HL-60/S4 treated with retinoic acid at 250 ng/mL for 4 days and 3 days (cell line): ENCODE results near the gene ATP6V0D1.
"Not testable (repeated sequence)": the region's sequence is repeated elsewhere in the genome, so short reads cannot be mapped to it uniquely, and the experiment has no call there.

Experiments used
- in situ Hi-C: fragments of 300-500 bp; cut with MboI; formaldehyde crosslinking; loops from 2 replicates; pipeline ENCODE4 v1.7.0; 2022; ENCODE audit warnings: low sequenced_read_pairs

Gene ATP6V0D1

DNA sequence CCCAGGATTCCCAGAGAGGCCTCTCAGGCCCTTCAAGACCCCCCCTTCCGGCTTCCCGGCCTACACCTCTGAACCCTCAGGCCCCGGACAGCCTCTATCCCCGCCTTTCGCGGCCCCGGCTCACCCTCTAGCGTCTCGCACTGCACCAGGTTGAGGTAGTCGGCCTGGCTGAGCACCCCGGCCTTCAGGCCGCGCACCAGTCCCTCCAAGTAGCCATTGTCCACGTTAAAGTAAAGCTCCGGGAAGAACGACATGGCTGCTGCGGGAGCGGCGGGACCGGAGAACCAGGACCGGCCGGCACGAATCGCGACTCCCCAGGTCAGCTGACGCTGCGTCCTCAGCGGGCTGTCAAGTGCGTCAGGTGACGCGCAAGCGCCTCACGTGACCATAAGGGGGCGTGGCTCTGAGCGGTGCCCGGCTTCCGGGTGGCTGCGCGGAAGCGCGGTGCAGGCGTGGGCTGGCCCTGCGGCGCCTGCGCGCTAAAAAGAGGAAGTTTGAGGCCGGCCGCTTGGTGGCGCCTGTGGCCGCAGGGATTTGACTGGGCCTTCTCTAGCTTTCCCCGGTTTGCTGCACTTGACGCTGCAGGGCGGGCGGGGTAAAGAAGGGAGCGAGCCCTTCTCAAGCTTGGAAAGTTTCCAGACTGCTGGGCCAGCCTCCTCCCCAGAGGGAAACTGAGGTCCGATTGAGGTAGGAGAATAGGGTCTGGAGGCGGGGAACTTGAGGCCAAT lies at the start of gene ATP6V0D1:
TSS of gene ATP6V0D1 (minus strand) at position 325 of the 728 bp plus-strand sequence. CDS start at position 254, 71 bp downstream.
- in situ Hi-C loops = no loop called here

DNA sequence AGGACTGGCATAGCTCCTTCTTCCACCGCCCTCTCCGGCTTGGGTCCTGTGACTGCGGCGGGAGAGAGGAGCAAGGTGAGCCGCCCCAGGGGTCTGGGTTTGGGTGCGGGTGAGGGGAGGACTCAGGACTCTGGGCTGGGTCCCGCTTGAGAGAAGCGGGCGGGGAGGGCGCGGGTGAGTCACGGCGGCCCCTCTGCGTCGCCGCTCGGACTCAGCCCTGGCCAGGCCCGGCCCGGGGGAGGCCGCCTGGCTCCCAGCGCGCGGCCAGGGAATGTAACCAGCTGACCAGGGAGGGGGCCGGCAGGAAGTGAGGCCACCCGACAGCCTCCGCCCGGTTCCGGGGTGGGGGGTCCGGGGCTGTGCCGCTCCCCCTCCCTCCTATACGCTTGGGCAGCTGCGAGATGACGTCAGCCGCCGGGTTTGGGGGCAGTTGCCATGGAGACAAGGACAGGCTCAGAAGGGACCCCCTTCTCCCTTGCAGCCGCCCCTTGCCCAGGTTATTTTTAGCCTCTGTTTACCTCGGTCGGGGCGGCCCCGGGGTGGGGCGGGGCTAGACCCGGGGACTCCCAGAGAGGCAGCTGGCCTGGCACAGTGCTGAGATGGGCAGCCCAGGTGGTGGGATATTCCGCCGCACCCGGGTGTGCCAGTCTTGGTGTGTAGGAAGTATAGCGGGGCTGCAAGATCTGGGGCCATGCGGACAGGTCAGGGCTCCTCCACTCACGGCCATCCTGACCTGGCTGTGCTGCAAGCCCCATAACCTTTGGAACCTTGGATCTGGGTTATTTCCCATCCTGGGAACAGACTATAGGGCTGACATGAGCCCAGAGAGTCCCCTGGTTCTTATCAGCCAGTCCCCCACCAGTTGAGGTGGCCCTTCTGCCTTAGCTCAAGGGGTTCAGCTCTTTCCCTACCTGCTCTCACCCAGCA lies 49.3 kb upstream of the ATP6V0D1 start:
- in situ Hi-C loops = no loop called here

DNA sequence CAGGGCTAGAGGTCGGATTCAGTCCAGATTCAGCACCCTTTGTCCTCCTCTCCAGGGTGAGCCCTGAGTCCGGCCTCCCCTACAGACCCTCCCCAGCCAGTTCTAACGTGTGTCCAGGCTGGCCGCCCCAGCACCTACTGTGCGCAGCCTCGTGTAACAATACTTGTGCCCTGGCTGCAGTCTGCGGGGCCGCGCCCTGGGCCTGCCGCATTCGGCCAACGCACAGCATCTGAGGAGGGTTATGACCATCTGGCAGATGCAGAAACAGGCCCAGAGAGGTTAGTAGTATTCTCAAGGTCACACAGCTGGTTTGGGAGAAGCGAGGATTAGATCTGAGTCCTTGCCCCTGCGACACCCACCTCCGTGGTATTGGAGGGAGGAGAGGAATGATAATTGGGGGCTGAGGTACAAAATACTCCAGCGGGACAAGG lies 48.6 kb upstream of the ATP6V0D1 start:
- in situ Hi-C loops = no loop called here

DNA sequence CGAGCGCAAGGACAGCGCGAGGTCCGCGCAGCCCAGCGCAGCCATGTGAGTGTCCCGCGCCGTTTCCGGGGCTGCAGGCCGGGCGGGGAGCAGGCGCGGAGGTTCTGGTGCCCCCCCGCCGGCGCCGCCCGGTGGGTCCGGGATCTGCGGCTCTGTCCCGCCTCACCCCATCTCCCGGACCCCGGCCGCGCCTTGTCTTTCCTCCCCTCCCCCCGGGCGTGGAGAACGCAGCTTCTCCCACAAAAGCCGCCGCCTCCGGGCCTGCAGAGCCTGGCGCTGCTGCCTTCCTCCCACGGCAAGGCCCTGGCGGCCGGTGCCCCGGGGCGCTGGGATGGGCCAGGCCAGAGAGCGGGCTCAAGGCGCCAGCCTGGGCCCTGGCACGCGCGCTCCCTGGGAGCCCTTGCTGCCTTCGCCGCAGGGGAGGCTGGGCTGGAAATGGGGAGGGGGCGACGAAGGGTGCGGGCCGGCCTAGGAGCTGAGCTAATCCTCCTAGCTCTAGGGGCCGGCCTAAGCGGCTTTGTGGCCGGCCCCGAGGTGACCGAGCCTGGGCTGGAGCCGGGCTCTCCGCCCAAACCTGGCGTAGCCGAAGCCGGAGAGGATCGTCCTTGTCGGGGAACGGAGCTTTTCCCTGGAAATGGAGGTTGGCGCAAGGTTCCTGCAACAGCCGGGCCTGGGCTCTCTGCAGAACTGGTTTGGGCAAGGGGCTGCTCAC lies 48.1 kb upstream of the ATP6V0D1 start:
- in situ Hi-C loops = no loop called here

DNA sequence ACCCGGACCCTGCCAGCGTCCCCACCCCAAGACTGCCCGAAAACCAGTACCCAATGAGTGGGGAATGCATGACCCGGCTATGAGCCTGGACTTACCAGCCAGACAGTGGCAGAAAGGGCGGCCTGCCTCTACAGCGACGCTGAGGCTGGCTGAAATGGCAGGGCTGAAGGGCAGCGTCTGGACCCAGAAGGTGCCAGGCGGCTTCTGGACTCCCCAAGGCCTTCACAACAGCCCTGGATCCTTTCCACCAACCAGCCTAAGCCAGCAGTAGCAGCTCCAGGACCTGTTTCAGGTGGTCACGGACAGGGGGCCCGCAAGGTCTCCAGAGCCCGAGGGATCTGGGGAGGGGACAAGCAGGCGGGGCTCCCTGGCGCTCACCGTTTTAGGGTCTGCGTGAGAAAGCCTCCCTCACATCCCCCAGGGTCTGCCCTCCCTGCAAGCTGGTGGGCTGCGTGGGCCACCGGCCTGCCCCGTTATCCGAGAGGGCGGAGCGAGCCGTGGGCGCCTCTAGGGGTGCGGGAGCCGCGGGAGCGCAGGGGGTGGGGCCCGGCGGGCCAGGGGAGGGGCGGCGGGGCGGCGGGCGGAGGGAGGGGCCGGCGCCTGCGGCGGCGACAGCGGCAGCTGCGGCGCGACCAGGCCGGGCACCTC lies 47.4 kb upstream of the ATP6V0D1 start, which contains the start of gene RIPOR1:
TSS of gene RIPOR1 (plus strand) at position 608 of the 648 bp plus-strand sequence. CDS start 9,618 bp downstream, outside the sequence.
- in situ Hi-C loops = no loop called here

DNA sequence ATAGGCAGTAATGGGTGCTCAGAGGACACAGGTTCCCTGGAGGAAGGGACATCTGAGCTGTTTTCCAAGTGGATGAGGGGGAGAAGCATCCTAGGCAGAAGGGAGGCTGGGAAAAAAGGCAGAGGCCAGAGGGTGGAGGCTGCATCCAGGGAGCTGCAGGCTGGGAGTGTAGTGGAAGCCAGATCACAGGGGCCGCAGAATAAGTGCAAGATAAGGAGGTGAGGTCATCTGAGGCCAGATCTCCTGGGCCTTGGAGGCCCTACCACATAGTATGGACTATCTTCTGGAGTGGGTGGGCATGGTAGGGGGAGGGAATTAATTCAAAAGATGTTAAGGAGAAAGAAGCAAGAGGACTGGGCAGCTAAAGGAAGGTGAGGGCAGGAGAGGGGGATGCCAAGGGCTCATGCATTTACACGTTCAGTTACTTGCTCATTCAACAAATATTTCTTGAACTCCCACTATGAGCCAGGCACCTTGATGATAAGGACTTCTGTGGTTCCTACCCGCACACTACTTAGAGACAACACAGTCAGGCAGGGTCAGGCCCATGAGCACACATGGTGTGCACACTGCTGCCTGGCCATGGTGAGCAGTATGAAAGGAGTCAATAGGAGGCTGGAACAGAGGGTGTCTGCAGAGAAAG lies 45.3 kb upstream of the ATP6V0D1 start:
- in situ Hi-C loops = no loop called here

DNA sequence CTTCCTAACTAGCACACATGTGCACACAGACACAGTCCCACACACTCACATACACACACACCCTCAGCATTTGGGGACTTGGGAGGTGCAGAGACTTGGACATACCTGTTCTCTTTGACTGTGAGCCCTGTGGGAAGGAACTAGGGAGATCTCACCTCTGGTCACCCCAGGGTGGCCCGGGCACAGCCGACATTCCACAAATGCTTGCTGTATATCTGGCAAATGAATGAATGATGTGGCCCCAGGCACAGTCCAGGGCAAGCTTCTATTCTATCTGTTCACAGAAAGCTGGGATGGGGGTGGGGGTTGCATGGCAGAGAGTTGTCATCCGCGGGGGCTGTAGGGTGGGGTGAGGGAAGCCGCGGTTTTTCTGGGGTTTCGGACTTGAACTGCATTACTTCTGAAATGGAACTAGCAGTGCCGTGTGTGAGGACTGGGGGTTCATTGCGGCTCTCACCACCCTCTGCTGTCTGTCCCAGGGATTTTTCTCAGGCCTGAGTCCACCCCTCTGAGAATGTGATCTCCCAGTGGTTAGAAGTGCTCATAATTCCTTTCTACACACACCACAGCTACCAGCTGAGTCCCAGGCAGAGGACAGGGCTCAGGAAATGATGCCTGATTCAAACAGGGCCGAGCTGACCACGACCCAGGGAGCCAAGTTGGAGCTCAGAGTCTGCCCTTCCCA lies 44.4 kb upstream of the ATP6V0D1 start:
- in situ Hi-C loops = no loop called here

DNA sequence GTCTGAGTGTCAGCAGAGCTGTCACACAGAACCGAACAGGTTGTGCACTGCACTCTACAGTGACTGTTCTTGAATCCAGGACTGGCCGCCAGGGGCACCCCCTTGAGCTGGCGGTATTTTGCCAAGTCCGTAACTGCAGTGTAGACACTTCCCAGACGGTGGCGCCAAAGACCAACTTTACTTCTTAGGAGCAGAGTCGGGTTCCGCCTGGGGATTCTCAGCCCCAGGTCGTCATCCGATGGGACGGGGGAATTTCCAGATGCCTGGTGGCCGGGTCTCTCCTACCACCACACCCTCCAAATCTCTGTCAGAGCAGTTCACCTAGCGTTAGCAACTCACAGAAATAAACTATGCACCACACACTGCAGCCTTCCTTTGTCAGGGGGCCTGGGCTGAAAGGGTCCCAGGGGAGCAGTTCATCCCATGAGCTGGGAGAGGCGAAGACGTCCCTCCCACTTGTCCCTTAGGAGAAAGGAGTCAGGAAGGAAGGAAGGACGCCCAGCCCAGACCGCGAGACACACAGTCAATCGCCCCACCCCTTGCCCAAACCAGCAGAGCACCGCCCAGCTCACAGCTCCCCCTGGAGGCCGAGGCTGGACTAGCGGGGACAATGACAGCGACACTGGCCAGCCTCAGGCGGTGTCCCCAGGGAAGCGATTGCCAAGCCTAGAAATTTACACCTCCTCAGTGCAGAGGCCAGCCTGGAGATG lies 40.3 kb upstream of the ATP6V0D1 start:
- in situ Hi-C loops = no loop called here

DNA sequence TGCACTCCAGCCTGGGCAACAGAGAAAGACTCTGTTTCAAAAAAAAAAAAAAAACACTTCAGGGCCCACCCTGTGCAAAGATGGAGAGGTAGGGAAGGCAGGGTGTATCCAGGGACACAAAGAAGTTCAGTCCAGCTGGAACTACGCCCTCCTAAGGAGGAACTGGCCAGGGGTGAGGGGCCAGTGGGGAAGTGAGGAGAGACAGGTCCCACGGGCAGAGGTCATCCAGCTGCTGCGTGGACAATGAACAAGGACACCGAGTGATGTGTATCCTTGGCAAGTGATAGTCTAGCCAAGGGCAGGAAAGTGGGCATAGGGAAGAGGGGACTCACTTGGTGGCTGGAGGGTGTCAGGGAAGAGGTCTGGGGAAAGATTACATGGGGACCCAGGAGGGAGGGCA lies 38.3 kb upstream of the ATP6V0D1 start:
- in situ Hi-C loops = no loop called here

DNA sequence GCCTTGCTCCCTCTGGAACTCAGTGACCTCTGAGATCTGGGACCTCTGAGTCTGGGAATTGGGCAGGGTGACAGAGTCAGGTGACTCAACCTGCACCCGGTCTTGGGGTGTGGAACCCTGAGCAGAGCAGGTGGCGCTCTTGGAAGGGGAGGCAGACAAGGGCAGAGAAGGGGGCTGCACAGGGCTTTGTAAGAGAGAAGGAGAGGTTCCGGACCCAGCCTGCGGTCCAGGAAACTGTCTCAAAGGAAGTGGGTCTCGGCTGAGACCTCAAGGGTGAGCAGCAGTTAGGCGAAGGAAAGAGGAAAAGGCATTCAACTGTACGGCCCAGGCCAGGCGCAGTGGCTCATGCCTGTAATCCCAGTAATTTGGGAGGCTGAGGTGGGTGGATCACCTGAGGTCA lies 37.7 kb upstream of the ATP6V0D1 start:
- in situ Hi-C loops = no loop called here

DNA sequence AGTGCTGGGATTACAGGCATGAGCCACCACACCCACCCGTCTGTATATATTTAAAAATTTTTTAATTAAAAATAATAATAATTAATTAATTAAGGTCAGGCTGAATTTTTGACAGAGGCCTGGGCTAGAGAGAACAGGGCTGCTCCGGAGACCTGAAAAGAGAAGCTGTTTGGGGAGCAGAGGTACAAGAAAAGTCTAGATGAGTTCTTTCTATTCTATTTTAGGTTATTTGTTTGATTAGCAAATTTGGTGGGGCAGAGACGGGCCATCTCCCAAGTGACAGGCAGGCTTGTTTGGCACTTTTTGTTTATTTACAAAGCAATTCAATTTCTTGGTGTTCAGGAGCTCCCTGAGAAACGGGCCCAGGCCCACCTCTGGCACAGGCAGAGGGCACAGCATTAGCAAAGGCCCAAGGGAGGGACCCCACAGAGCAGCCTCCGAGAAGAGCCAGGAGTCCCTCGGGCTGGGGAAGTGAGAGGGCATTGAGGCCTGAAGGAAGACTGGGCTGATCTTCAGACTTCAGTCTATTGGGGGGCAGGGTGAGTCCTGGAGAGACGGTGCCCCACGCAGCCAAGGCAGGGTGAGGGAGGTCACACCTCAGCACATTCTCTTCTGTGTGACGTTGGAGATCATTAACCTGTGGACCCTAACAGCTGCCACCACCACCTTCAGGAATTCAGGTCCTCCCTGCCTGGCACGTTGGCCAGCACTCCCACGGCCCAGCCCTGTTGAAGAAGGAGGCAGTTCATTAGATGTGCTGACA lies 36.9 kb upstream of the ATP6V0D1 start:
- in situ Hi-C loops = no loop called here

DNA sequence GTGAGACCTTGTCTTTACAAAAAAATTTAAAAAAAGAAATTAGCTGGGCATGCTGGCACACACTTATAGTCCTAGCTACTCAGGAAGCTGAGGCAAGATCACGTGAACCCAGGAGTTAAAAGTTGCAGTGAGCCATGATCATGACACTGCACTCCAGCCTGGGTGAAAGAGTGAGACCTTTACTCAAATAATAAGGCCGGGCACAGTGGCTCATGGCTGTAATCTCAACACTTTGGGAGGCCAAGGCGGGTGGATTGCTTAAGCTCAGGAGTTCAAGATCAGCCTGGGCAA lies 36.1 kb upstream of the ATP6V0D1 start:
- in situ Hi-C loops = no loop called here

DNA sequence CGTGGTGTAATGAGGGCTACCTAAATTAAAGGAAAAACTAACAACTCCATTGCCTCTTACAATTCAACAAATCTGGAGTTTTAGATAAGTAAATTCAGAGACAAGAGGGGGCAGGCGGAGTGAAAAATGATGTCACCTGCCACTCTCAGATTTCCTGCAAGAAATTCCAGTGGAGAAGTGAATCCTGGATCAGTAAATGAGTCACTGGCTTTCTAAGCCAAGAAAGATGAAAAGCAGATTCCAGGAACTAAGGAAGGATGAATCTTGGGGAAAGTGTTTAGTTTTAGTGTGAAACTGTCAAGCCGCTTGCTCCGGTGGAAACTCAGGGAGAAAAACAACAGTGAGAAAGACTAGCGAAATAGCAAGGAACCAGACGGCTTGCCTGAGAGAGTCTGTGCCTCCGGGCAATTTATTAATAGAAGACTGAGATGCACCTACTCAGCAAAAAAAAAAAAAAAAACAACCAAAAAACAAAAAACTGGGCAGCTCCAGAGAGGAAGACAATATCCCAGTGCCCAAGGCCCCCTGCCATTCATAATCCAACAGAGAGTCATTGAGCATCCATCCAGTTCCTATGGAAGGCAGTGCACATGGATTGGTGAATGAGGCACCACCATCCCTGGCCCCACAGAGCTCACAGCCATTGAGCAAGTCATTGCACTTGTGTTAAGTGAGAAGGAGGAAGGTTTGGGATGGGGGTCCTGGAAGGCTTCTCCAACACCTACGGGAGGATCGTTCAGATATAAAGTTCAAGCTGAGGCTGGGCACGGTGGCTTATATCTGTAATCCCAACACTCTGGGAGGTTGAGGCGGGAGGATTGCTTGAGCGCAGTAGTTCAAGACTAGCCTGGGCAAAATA lies 35.6 kb upstream of the ATP6V0D1 start:
- in situ Hi-C loops = no loop called here

DNA sequence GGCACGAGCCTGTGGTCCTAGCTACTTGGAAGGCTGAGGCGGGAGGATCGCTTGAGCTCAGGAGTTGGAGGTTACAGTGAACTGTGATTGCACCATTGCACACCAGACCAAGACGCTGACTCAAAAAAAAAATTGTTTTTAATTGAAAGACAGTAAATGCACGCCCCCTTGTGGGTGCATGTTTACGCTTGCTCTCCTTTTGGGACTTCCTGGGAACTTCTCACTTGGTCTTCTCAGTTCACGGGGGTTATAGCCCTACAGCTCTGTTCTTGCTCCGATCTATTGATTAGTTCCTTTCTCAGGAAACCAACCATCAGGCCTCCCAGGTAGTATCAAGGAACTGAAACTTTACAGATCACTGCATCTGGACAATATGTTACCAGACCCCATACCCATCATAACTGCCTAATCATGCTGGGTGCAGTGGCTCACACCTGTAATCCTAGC lies 33.4 kb upstream of the ATP6V0D1 start:
- in situ Hi-C loops = no loop called here

DNA sequence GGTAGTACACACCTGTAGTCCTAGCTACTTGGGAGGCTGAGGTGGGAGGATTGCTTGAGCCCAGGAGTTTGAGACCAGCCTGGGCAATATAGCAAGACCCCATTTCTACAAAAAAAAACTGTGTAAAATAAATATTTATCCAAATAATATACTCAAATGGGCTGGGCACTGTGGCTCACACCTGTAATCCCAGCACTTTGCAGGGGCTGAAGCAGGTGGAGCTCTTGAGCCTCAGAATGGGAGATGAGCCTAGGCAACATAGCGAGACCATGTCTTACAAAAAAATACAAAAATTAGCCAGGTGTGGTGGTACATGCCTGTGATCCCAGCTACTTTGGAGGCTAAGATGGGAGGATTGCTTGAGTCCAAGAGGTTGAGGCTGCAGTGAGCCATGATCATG lies 32.9 kb upstream of the ATP6V0D1 start:
- in situ Hi-C loops = not testable (repeated sequence)

DNA sequence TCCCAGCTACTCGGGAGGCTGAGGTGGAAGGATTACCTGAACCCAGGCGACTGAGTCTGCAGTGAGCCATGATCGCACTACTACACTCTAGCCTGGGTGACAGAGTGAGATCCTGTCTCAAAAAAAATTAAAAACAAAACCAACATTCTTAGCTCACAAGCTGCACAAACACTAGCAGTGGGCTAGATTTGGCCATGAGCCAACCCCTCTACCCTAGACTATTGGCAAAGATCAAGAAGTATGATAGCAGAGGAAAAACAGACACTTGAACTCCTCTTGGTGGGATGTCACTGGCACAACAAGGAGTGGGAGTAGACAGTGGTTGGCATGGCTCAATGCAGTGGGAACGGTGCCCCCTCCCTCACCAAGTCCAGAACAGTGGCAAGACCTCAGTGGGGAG lies 28.1 kb upstream of the ATP6V0D1 start:
- in situ Hi-C loops = no loop called here

DNA sequence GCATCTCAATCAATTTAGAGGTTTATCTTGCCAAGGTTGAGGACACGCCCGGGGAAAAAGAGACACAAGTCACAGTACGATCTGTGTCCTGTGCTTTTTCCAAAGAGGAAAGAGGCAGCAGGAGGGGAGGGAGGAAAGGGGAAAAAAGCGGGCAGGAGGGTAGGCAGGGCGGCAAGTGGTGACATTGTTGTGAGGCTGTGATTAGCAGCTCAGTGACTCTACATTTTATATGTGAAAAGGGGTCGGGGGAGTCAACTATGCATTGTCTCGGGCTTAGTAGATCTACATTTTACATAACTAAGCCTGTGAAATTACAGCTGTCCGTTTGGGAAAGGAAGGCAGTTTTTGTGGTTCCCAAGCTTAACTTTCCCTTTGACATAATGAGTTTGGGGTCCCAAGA lies 25.5 kb upstream of the ATP6V0D1 start:
- in situ Hi-C loops = no loop called here
